GM23338 (cell line): Measurements from ENCODE around the gene TCEAL9. TPM values are rescaled to one million over a fixed set of nuclear protein-coding genes. Genes with fewer than 3 reads are reported as not detected.

Experiments used
- ATAC-seq: fragments of 200-7000 bp; cut with Tn5 transposase; 3 replicates; pipeline ENCODE4 v1.9.1; 2020
- DNase-seq: peaks from one replicate; pipeline ENCODE4 v3.0.0-alpha.2; 2015; ENCODE audit warnings: low spot score
- H2AFZ ChIP-seq: fragments of 200-600 bp; sonication (generic); 2 replicates; pipeline ENCODE4 v1.8.0; 2016; ENCODE audit warnings: antibody characterized with exemption, mild to moderate bottlenecking, moderate library complexity
- H3F3A ChIP-seq: fragments of 200-600 bp; sonication (generic); replicated peaks from 2 replicates; pipeline ENCODE4 v1.8.0; 2017; ENCODE audit warnings: antibody characterized with exemption, mixed run types, low read depth
- H3K27ac ChIP-seq: fragments of 200-600 bp; sonication (generic); 2 replicates; pipeline ENCODE4 v1.6.1; 2016; ENCODE audit warnings: low read depth
- H3K27me3 ChIP-seq: fragments of 200-600 bp; sonication (generic); 2 replicates; pipeline ENCODE4 v1.8.0; 2016; ENCODE audit warnings: mild to moderate bottlenecking, mixed run types, moderate library complexity; ENCODE audit not compliant: insufficient read depth
- H3K36me3 ChIP-seq: fragments of 200-600 bp; sonication (generic); 2 replicates; pipeline ENCODE4 v1.8.0; 2016; ENCODE audit warnings: mild to moderate bottlenecking; ENCODE audit not compliant: insufficient read depth
- H3K4me1 ChIP-seq: fragments of 200-600 bp; sonication (generic); 2 replicates; pipeline ENCODE4 v1.8.0; 2016; ENCODE audit warnings: mild to moderate bottlenecking, moderate library complexity; ENCODE audit not compliant: insufficient read depth
- H3K4me2 ChIP-seq: fragments of 200-600 bp; sonication (generic); 2 replicates; pipeline ENCODE4 v1.7.1; 2017; ENCODE audit warnings: mixed run types
- H3K4me3 ChIP-seq: fragments of 200-600 bp; sonication (generic); 2 replicates; pipeline ENCODE4 v1.6.1; 2016; ENCODE audit warnings: mixed run types
- H3K79me2 ChIP-seq: fragments of 200-600 bp; sonication (generic); replicated peaks from 2 replicates; pipeline ENCODE4 v1.8.0; 2017; ENCODE audit warnings: mild to moderate bottlenecking; ENCODE audit not compliant: insufficient read depth
- H3K9me2 ChIP-seq: fragments of 200-600 bp; sonication (generic); 2 replicates; pipeline ENCODE4 v1.8.0; 2017; ENCODE audit not compliant: insufficient read depth
- H4K20me1 ChIP-seq: fragments of 200-600 bp; sonication (generic); replicated peaks from 2 replicates; pipeline ENCODE4 v1.8.0; 2017; ENCODE audit warnings: mild to moderate bottlenecking; ENCODE audit not compliant: insufficient read depth
- H3K27ac Mint-ChIP-seq: 2 replicates; pipeline ENCODE4 v1.8.0; 2020; ENCODE audit warnings: inconsistent platforms, mild to moderate bottlenecking, moderate library complexity, mixed read lengths
- H3K27me3 Mint-ChIP-seq: 3 replicates; pipeline ENCODE4 v1.8.0; 2022; ENCODE audit warnings: low read depth, mild to moderate bottlenecking, moderate library complexity, mixed read lengths, inconsistent platforms; ENCODE audit not compliant: insufficient read depth, poor library complexity
- H3K36me3 Mint-ChIP-seq: 3 replicates; pipeline ENCODE4 v1.8.0; 2021; ENCODE audit warnings: low read depth, mild to moderate bottlenecking, inconsistent platforms, moderate library complexity, mixed read lengths
- H3K4me1 Mint-ChIP-seq: 3 replicates; pipeline ENCODE4 v1.8.0; 2020; ENCODE audit warnings: mild to moderate bottlenecking, inconsistent platforms, mixed read lengths
- H3K4me3 Mint-ChIP-seq: 3 replicates; pipeline ENCODE4 v1.8.0; 2021; ENCODE audit warnings: moderate library complexity, mild to moderate bottlenecking, inconsistent platforms, mixed read lengths
- H3K9me3 Mint-ChIP-seq: 3 replicates; pipeline ENCODE4 v1.8.0; 2020; ENCODE audit warnings: moderate library complexity, mild to moderate bottlenecking, inconsistent platforms, mixed read lengths
- CREB1 ChIP-seq: fragments of 250-450 bp; sonication (Bioruptor Pico); IDR thresholded peaks from 2 replicates; pipeline ENCODE4 v1.5.0; 2020; ENCODE audit warnings: low read depth, mild to moderate bottlenecking, moderate library complexity
- CTCF ChIP-seq, 2 experiments: fragments of 200-600 bp in 1 of 2; sonication (generic) in 1 of 2; conservative IDR thresholded peaks; 2 replicates each; pipeline versions ENCODE4 v1.5.1 to v1.6.1; 2016 to 2017; ENCODE audit warnings: antibody characterized with exemption in 2 of 2, low read depth in 2 of 2, mild to moderate bottlenecking in 2 of 2, moderate library complexity in 1 of 2
- ETS1 ChIP-seq: IDR thresholded peaks from 2 replicates; pipeline ENCODE4 v1.6.1; 2016; ENCODE audit warnings: antibody characterized with exemption
- JUNB ChIP-seq: IDR thresholded peaks from one replicate; pipeline ENCODE4 v1.6.1; 2016; ENCODE audit warnings: antibody characterized with exemption; ENCODE audit not compliant: unreplicated experiment
- POLR2AphosphoS5 ChIP-seq: IDR thresholded peaks from 2 replicates; pipeline ENCODE4 v1.6.1; 2016; ENCODE audit warnings: antibody characterized with exemption, low read depth
- STAT1 ChIP-seq: IDR thresholded peaks from one replicate; pipeline ENCODE4 v1.6.1; 2016; ENCODE audit warnings: antibody characterized with exemption; ENCODE audit not compliant: unreplicated experiment
- ZNF114 ChIP-seq: fragments of 250-450 bp; sonication (Bioruptor Pico); IDR thresholded peaks from 2 replicates; pipeline ENCODE4 v1.5.0; 2020; ENCODE audit warnings: mild to moderate bottlenecking, moderate library complexity
- ZNF331 ChIP-seq: fragments of 250-450 bp; sonication (Bioruptor Pico); IDR thresholded peaks from 2 replicates; pipeline ENCODE4 v1.5.0; 2020; ENCODE audit warnings: low read depth, mild to moderate bottlenecking, moderate library complexity
- ZNF462 ChIP-seq: fragments of 250-450 bp; sonication (Bioruptor Pico); IDR thresholded peaks from 2 replicates; pipeline ENCODE4 v1.5.0; 2020; ENCODE audit warnings: mild to moderate bottlenecking, moderate library complexity
- polyA plus RNA-seq: library from polyadenylated mRNA; unstranded; fragments of >200 nt; fragmentation: Nextera tagmentation; extraction: Ambion mirVana; gene quantifications from 2 replicates; pipeline ENCODE4 v1.2.1, GENCODE V29; 2016
- total RNA-seq: library from RNA; depleted of rRNA; stranded (reverse); fragments of >200 nt; shearing (Covaris generic); gene quantifications from 2 replicates; pipeline ENCODE4 v1.2.3, GENCODE V29; 2014

TCEAL9 gene
- total and polyA plus RNA-seq, 2 experiments from 2014 or later = 37.1 to 184 TPM

- H3K4me3 ChIP-seq = peak within 1 kb of the TSS; percentile 73
- no peaks in the 10 kb centered on the region for H3K36me3 ChIP-seq
- ATAC-seq (peak; percentile 97), DNase-seq (peak; percentile 90)
- peak within 1 kb of the TSS; percentile 79 for H3K4me2 ChIP-seq
- Mint-ChIP-seq H3K4me1 (peaks cover 3% of the 10 kb centered on the region), H3K36me3 (peaks cover 17% of the 10 kb centered on the region), H3K27ac (peak within 1 kb of the TSS; percentile 77), H3K27me3 (peaks cover 1% of the 10 kb centered on the region), H3K9me3 (no peaks in the 10 kb centered on the region), H3K4me3 (peak within 1 kb of the TSS; percentile 84)
- H3K9me2 ChIP-seq = no peaks in the 10 kb centered on the region
- H2AFZ ChIP-seq = no peak within 1 kb of the TSS; the same call in 1 of the 2 replicates
- no peaks in the 10 kb centered on the region for H3F3A ChIP-seq
- 0 out of 2 replicates have a peak, but pooled peaks cover 3% of the 10 kb centered on the region for H3K4me1 ChIP-seq
- H3K27me3 ChIP-seq = no peaks in the 10 kb centered on the region
- no peaks in the 10 kb centered on the region for H4K20me1 ChIP-seq
- no peaks in the 10 kb centered on the region for H3K79me2 ChIP-seq
- no peak for TF ChIP-seq ZNF331
- TF ChIP-seq POLR2AphosphoS5 = peak; percentile 80
- TF ChIP-seq ZNF462 = no peak
- no peak for TF ChIP-seq CTCF (conservative IDR thresholded peaks at IDR 0.05; ENCODE audit: low read depth in 2 of 2)
- no peak for TF ChIP-seq STAT1
- TF ChIP-seq CREB1 (CRISPR knock-in tag) = peak; percentile 67
- TF ChIP-seq JUNB = no peak
- TF ChIP-seq ZNF114 (CRISPR knock-in tag) = no peak
- TF ChIP-seq ETS1 = no peak
- peak within 1 kb of the TSS; percentile 76 for H3K27ac ChIP-seq
These were observed 45.5 kb upstream of the TCEAL9 start, which contains the start of gene BEX2 for GRCh38 chrX:103310555-103311398. Gene BEX2 (minus strand): TSS chrX:103310990. CDS start chrX:103309976, 1,014 bp downstream.
